WTC11 (cell line): Measurements from ENCODE around the gene TMEM256.

Experiments used
- MLX ChIP-seq: sonication (generic); formaldehyde crosslinking; IDR thresholded peaks from 2 replicates; pipeline ENCODE4 v1.8.1; 2023; ENCODE audit warnings: mild to moderate bottlenecking, missing genetic modification reagents, moderate library complexity
- MYBL2 ChIP-seq: sonication (generic); formaldehyde crosslinking; IDR thresholded peaks from 2 replicates; pipeline ENCODE4 v1.8.1; 2023; ENCODE audit warnings: mild to moderate bottlenecking, moderate library complexity, missing genetic modification reagents
- OVOL2 ChIP-seq: fragments of 250-450 bp; sonication (Bioruptor Pico); IDR thresholded peaks from 2 replicates; pipeline ENCODE4 v1.9.0; 2021; ENCODE audit warnings: mild to moderate bottlenecking, borderline replicate concordance
- TCF7 ChIP-seq: sonication (generic); formaldehyde crosslinking; IDR thresholded peaks from 2 replicates; pipeline ENCODE4 v1.8.0; 2022; ENCODE audit warnings: mild to moderate bottlenecking, low read depth, missing genetic modification reagents, moderate library complexity
- ZBTB21 ChIP-seq: sonication (generic); formaldehyde crosslinking; IDR thresholded peaks from 2 replicates; pipeline ENCODE4 v1.8.1; 2023; ENCODE audit warnings: mild to moderate bottlenecking, missing genetic modification reagents, borderline replicate concordance
- TF ChIP-seq, protein P1 (sequence below): sonication (generic); formaldehyde crosslinking; IDR thresholded peaks from 2 replicates; pipeline ENCODE4 v1.8.1; 2022; ENCODE audit warnings: mild to moderate bottlenecking, missing genetic modification reagents, moderate library complexity, borderline replicate concordance
- TF ChIP-seq, protein P2 (sequence below): fragments of 200-600 bp; IDR thresholded peaks from 2 replicates; pipeline ENCODE4 v1.8.0; 2022; ENCODE audit warnings: antibody characterized with exemption
- TF ChIP-seq, protein P3 (sequence below): sonication (generic); formaldehyde crosslinking; IDR thresholded peaks from 2 replicates; pipeline ENCODE4 v1.8.1; 2023; ENCODE audit warnings: mild to moderate bottlenecking, missing genetic modification reagents

DNA sequence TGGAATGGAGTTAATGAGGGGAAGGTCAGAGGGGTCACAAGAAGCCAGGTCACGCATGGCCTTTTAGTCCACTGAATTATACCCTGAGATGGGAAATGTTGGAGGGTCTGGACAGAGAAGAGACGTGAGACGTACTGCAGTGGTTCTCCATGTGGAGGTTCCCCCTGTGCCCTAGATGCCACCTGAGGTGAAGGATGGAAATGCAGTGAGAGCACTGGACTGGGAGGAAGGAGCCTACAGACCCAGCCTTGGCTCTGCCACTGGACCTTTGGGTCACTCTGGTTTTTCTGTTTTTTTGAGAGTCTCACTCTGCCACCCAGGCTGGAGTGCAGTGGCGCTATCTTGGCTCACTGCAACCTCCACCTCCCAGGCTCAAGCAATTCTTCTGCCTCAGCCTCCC, 7.8 kb downstream of the TMEM256 start:
- TF ChIP-seq, protein P1, sequence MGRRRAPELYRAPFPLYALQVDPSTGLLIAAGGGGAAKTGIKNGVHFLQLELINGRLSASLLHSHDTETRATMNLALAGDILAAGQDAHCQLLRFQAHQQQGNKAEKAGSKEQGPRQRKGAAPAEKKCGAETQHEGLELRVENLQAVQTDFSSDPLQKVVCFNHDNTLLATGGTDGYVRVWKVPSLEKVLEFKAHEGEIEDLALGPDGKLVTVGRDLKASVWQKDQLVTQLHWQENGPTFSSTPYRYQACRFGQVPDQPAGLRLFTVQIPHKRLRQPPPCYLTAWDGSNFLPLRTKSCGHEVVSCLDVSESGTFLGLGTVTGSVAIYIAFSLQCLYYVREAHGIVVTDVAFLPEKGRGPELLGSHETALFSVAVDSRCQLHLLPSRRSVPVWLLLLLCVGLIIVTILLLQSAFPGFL (CRISPR knock-in tag) = no peak
- no peak for TF ChIP-seq MLX (CRISPR knock-in tag)
- TF ChIP-seq, protein P2, sequence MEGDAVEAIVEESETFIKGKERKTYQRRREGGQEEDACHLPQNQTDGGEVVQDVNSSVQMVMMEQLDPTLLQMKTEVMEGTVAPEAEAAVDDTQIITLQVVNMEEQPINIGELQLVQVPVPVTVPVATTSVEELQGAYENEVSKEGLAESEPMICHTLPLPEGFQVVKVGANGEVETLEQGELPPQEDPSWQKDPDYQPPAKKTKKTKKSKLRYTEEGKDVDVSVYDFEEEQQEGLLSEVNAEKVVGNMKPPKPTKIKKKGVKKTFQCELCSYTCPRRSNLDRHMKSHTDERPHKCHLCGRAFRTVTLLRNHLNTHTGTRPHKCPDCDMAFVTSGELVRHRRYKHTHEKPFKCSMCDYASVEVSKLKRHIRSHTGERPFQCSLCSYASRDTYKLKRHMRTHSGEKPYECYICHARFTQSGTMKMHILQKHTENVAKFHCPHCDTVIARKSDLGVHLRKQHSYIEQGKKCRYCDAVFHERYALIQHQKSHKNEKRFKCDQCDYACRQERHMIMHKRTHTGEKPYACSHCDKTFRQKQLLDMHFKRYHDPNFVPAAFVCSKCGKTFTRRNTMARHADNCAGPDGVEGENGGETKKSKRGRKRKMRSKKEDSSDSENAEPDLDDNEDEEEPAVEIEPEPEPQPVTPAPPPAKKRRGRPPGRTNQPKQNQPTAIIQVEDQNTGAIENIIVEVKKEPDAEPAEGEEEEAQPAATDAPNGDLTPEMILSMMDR = no peak
- TF ChIP-seq ZBTB21 (CRISPR knock-in tag) = no peak
- TF ChIP-seq, protein P3, sequence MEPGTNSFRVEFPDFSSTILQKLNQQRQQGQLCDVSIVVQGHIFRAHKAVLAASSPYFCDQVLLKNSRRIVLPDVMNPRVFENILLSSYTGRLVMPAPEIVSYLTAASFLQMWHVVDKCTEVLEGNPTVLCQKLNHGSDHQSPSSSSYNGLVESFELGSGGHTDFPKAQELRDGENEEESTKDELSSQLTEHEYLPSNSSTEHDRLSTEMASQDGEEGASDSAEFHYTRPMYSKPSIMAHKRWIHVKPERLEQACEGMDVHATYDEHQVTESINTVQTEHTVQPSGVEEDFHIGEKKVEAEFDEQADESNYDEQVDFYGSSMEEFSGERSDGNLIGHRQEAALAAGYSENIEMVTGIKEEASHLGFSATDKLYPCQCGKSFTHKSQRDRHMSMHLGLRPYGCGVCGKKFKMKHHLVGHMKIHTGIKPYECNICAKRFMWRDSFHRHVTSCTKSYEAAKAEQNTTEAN = no peak
- TF ChIP-seq OVOL2 (CRISPR knock-in tag) = no peak
- no peak for TF ChIP-seq MYBL2 (CRISPR knock-in tag)
- TF ChIP-seq TCF7 (CRISPR knock-in tag) = no peak
